Measurements from ENCODE around the gene PAF1. TPM values are rescaled to one million over a fixed set of nuclear protein-coding genes. Genes with fewer than 3 reads are reported as not detected.

PAF1 gene
- polyA plus RNA-seq, 1 donor = 42.4 TPM

- Histone ChIP-seq H3K27ac (ENCODE audit: low read length) (no peak overlapping the region), H3K36me3 (ENCODE audit: control insufficient read depth, insufficient read depth, low read length) (peaks cover 69% of the 10 kb centered on the region), H3K4me1 (ENCODE audit: control insufficient read depth, insufficient read depth, low read length) (no peaks in the 10 kb centered on the region), H3K4me3 (ENCODE audit: low read length) (no peak overlapping the region), H3K9me3 (ENCODE audit: control insufficient read depth, low read depth, low read length) (no peaks in the 10 kb centered on the region), H3K27me3 (ENCODE audit: control insufficient read depth, insufficient read depth, low read length) (no peaks in the 10 kb centered on the region)
- WGBS (ENCODE audit: insufficient coverage, low lambda C conversion rate) = 100% methylated on average over 1 of the region's 2 CpGs
- DNase-seq = no peak
These were observed 21.7 kb downstream of the PAF1 start for GRCh38 chr19:39369200-39369599.

GRCh38 chr19:39365531-39365930 lies 25.4 kb downstream of the PAF1 start:
- Histone ChIP-seq H3K9me3 (ENCODE audit: control insufficient read depth, low read depth, low read length) (no peaks in the 10 kb centered on the region), H3K36me3 (ENCODE audit: control insufficient read depth, insufficient read depth, low read length) (peaks cover 72% of the 10 kb centered on the region), H3K4me1 (ENCODE audit: control insufficient read depth, insufficient read depth, low read length) (no peaks in the 10 kb centered on the region), H3K4me3 (ENCODE audit: low read length) (no peak overlapping the region), H3K27me3 (ENCODE audit: control insufficient read depth, insufficient read depth, low read length) (no peaks in the 10 kb centered on the region), H3K27ac (ENCODE audit: low read length) (no peak overlapping the region)
- no CpG with 5 or more reads among the region's 1 CpG for WGBS (ENCODE audit: insufficient coverage, low lambda C conversion rate)
- DNase-seq = no peak

GRCh38 chr19:39363901-39364457 lies 26.9 kb downstream of the PAF1 start:
- no peaks in the 10 kb centered on the region for H3K9me3 ChIP-seq (ENCODE audit: control insufficient read depth, low read depth, low read length)
- H3K27me3 ChIP-seq (ENCODE audit: control insufficient read depth, insufficient read depth, low read length) = no peaks in the 10 kb centered on the region
- WGBS (ENCODE audit: insufficient coverage, low lambda C conversion rate) = 100% methylated on average over 1 of the region's 5 CpGs
- H3K36me3 ChIP-seq (ENCODE audit: control insufficient read depth, insufficient read depth, low read length) = peaks cover 64% of the 10 kb centered on the region
- no peak overlapping the region for H3K27ac ChIP-seq (ENCODE audit: low read length)
- no peak overlapping the region for H3K4me3 ChIP-seq (ENCODE audit: low read length)
- H3K4me1 ChIP-seq (ENCODE audit: control insufficient read depth, insufficient read depth, low read length) = no peaks in the 10 kb centered on the region
- no peak for DNase-seq

- no CpG with 5 or more reads among the region's 6 CpGs for WGBS (ENCODE audit: insufficient coverage, low lambda C conversion rate)
- Histone ChIP-seq H3K4me1 (ENCODE audit: control insufficient read depth, insufficient read depth, low read length) (no peaks in the 10 kb centered on the region), H3K4me3 (ENCODE audit: low read length) (no peak overlapping the region), H3K9me3 (ENCODE audit: control insufficient read depth, low read depth, low read length) (no peaks in the 10 kb centered on the region), H3K36me3 (ENCODE audit: control insufficient read depth, insufficient read depth, low read length) (peaks cover 65% of the 10 kb centered on the region), H3K27ac (ENCODE audit: low read length) (no peak overlapping the region), H3K27me3 (ENCODE audit: control insufficient read depth, insufficient read depth, low read length) (no peaks in the 10 kb centered on the region)
- DNase-seq = no peak
These were observed 27.9 kb downstream of the PAF1 start for GRCh38 chr19:39362682-39363657.

GRCh38 chr19:39360599-39360998 lies 30.3 kb downstream of the PAF1 start:
- Histone ChIP-seq H3K36me3 (ENCODE audit: control insufficient read depth, insufficient read depth, low read length) (peaks cover 77% of the 10 kb centered on the region), H3K4me1 (ENCODE audit: control insufficient read depth, insufficient read depth, low read length) (no peaks in the 10 kb centered on the region), H3K27ac (ENCODE audit: low read length) (no peak overlapping the region), H3K9me3 (ENCODE audit: control insufficient read depth, low read depth, low read length) (no peaks in the 10 kb centered on the region), H3K4me3 (ENCODE audit: low read length) (no peak overlapping the region), H3K27me3 (ENCODE audit: control insufficient read depth, insufficient read depth, low read length) (no peaks in the 10 kb centered on the region)
- DNase-seq = no peak
- WGBS (ENCODE audit: insufficient coverage, low lambda C conversion rate) = no CpG with 5 or more reads among the region's 1 CpG

- 100% methylated on average over 2 of the region's 3 CpGs for WGBS (ENCODE audit: insufficient coverage, low lambda C conversion rate)
- Histone ChIP-seq H3K27ac (ENCODE audit: low read length) (no peak overlapping the region), H3K4me3 (ENCODE audit: low read length) (no peak overlapping the region), H3K9me3 (ENCODE audit: control insufficient read depth, low read depth, low read length) (no peaks in the 10 kb centered on the region), H3K36me3 (ENCODE audit: control insufficient read depth, insufficient read depth, low read length) (peaks cover 79% of the 10 kb centered on the region), H3K4me1 (ENCODE audit: control insufficient read depth, insufficient read depth, low read length) (no peaks in the 10 kb centered on the region), H3K27me3 (ENCODE audit: control insufficient read depth, insufficient read depth, low read length) (no peaks in the 10 kb centered on the region)
- DNase-seq = no peak
These were observed 31.9 kb downstream of the PAF1 start for GRCh38 chr19:39359026-39359425.

GRCh38 chr19:39356647-39357046 lies 34.3 kb downstream of the PAF1 start:
- no peak overlapping the region for H3K4me3 ChIP-seq (ENCODE audit: low read length)
- no peaks in the 10 kb centered on the region for H3K4me1 ChIP-seq (ENCODE audit: control insufficient read depth, insufficient read depth, low read length)
- H3K27ac ChIP-seq (ENCODE audit: low read length) = no peak overlapping the region
- peaks cover 72% of the 10 kb centered on the region for H3K36me3 ChIP-seq (ENCODE audit: control insufficient read depth, insufficient read depth, low read length)
- H3K27me3 ChIP-seq (ENCODE audit: control insufficient read depth, insufficient read depth, low read length) = no peaks in the 10 kb centered on the region
- no peak for DNase-seq
- no CpG with 5 or more reads among the region's 18 CpGs for WGBS (ENCODE audit: insufficient coverage, low lambda C conversion rate)
- no peaks in the 10 kb centered on the region for H3K9me3 ChIP-seq (ENCODE audit: control insufficient read depth, low read depth, low read length)

GRCh38 chr19:39356073-39356472 lies 34.8 kb downstream of the PAF1 start:
- Histone ChIP-seq H3K4me1 (ENCODE audit: control insufficient read depth, insufficient read depth, low read length) (no peaks in the 10 kb centered on the region), H3K36me3 (ENCODE audit: control insufficient read depth, insufficient read depth, low read length) (peaks cover 72% of the 10 kb centered on the region), H3K4me3 (ENCODE audit: low read length) (no peak overlapping the region), H3K27ac (ENCODE audit: low read length) (no peak overlapping the region), H3K27me3 (ENCODE audit: control insufficient read depth, insufficient read depth, low read length) (no peaks in the 10 kb centered on the region), H3K9me3 (ENCODE audit: control insufficient read depth, low read depth, low read length) (no peaks in the 10 kb centered on the region)
- no peak for DNase-seq
- 100% methylated on average over 1 of the region's 3 CpGs for WGBS (ENCODE audit: insufficient coverage, low lambda C conversion rate)

- H3K9me3 ChIP-seq (ENCODE audit: control insufficient read depth, low read depth, low read length) = no peaks in the 10 kb centered on the region
- no peak overlapping the region for H3K27ac ChIP-seq (ENCODE audit: low read length)
- no peak overlapping the region for H3K4me3 ChIP-seq (ENCODE audit: low read length)
- H3K27me3 ChIP-seq (ENCODE audit: control insufficient read depth, insufficient read depth, low read length) = no peaks in the 10 kb centered on the region
- DNase-seq = no peak
- peaks cover 64% of the 10 kb centered on the region for H3K36me3 ChIP-seq (ENCODE audit: control insufficient read depth, insufficient read depth, low read length)
- WGBS (ENCODE audit: insufficient coverage, low lambda C conversion rate) = no CpG with 5 or more reads among the region's 5 CpGs
- H3K4me1 ChIP-seq (ENCODE audit: control insufficient read depth, insufficient read depth, low read length) = no peaks in the 10 kb centered on the region
These were observed 35.7 kb downstream of the PAF1 start for GRCh38 chr19:39355253-39355652.

GRCh38 chr19:39352381-39353255 lies 38.3 kb downstream of the PAF1 start:
- 87% methylated on average over 5 of the region's 12 CpGs for WGBS (ENCODE audit: insufficient coverage, low lambda C conversion rate)
- Histone ChIP-seq H3K27me3 (ENCODE audit: control insufficient read depth, insufficient read depth, low read length) (no peaks in the 10 kb centered on the region), H3K27ac (ENCODE audit: low read length) (no peak overlapping the region), H3K36me3 (ENCODE audit: control insufficient read depth, insufficient read depth, low read length) (peaks cover 65% of the 10 kb centered on the region), H3K9me3 (ENCODE audit: control insufficient read depth, low read depth, low read length) (no peaks in the 10 kb centered on the region), H3K4me1 (ENCODE audit: control insufficient read depth, insufficient read depth, low read length) (no peaks in the 10 kb centered on the region), H3K4me3 (ENCODE audit: low read length) (no peak overlapping the region)
- DNase-seq = no peak
